HG03520 (cell line): ENCODE results near the gene GALK1.

Source experiments
- ATAC-seq: cut with Tn5 transposase; IDR thresholded peaks from one replicate; pipeline ENCODE4 v1.9.1; 2021; ENCODE audit warnings: mild to moderate bottlenecking, moderate library complexity; ENCODE audit not compliant: unreplicated experiment

GALK1 gene

DNA sequence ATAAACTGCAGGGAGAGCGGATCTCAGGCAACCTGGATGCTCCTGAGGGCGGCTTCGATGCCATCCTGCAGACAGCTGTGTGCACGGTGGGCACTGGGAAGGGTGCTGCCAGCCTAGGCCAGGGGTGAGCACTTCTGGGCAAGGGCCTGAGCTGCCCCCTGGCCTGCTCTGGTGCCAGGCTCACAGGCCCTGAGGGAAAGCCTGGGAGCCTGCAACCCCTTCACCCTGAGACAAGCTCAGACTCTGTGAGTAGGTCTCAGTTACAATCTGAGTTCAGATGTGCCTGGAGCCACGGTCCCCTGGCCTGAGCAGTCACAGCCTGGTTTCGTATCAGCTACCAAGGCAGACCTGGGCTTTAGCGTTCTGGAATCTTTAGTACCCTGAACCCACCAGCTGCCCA lies 35.6 kb downstream of the GALK1 start:
- ATAC-seq, result no peak

DNA sequence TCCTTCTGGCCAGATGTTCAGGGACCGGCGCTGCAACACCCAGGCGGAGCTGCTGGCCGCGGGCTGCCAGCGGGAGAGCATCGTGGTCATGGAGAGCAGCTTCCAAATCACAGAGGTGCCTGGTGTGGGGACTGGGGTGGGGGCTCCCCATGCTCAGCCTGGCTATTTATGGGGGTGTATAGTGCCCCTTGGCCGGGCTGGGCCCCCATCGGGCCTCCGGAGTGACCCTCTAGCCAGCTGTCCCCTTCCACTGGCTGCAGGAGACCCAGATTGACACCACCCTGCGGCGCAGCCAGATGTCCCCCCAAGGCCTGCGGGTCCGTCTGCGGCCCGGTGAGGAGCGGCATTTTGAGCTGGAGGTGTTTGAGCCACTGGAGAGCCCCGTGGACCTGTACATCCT lies 37.6 kb downstream of the GALK1 start:
- no peak for ATAC-seq

DNA sequence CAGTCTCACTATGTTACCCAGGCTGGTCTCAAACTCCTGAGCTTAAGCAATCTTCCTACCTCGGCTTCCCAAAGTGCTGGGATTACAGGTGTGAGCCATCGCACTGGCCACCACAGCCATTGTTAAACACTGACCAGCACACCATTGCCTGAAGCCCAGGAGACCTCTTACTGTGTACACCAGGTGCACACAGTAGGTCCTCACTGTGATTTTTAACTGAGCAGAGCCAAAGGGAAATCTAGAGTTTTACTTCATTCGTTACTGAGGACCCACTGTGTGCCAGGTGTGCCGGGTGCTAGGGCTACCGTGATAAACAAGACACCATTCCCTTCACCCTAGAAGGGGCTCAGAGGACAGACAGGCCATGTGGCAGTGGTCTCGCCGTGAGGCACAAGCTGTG lies 39.5 kb downstream of the GALK1 start:
- ATAC-seq, result no peak

- no peak for ATAC-seq
Measured at GRCh38 chr17:75724016-75725003, 40.7 kb downstream of the GALK1 start.

GRCh38 chr17:75723171-75723930 lies 41.6 kb downstream of the GALK1 start:
- ATAC-seq, result no peak

GRCh38 chr17:75722542-75723095 lies 42.4 kb downstream of the GALK1 start:
- ATAC-seq, result no peak

DNA sequence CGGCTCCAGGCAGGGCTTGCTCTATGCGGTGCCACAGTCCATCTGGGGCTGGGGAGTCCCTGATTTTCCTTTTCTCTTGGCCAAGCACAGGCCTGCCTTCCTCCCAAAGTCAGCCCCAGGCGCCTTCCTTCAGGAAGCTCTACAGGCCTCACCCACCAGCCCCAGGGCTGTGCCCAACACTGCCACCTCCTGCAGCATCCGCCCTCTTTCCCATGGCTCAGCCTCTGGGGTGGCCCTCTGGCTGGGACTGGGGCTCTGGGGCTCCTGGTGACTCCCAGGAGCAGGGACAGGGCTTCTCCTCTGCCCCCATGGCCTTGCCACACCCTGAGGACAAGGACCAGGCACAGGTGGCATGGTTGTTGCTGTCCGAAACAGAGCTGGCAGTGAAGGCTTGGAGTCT lies 42.9 kb downstream of the GALK1 start:
- no peak for ATAC-seq

DNA sequence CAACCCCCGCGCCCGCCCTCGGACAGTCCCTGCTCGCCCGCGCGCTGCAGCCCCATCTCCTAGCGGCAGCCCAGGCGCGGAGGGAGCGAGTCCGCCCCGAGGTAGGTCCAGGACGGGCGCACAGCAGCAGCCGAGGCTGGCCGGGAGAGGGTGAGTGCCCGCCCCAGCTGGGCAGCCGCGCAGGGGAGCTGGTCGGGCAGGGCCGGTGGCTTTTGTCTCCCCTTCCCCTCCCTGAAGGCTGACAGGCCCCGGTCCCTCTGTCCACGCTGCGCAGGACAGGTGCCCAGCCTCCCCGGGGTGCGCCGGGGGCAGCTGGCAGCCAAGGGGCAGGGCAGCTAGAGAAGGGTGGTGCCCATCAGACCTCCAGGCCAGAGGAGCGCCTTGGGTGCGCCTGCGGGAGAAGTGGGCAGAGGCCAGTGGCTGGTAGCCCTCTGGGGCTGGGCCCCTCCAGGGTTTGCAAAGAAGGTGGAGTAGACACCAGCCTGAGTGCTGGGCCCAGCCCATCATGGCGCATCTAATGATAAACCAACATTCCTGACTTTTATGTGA lies 43.5 kb downstream of the GALK1 start:
- ATAC-seq, result no peak

- ATAC-seq, result no peak
Measured at GRCh38 chr17:75720656-75721462, 44.1 kb downstream of the GALK1 start, which contains the start of gene ITGB4. TSS of gene ITGB4 (plus strand) at chr17:75721459. CDS start at chr17:75724704, 3,245 bp downstream.

DNA sequence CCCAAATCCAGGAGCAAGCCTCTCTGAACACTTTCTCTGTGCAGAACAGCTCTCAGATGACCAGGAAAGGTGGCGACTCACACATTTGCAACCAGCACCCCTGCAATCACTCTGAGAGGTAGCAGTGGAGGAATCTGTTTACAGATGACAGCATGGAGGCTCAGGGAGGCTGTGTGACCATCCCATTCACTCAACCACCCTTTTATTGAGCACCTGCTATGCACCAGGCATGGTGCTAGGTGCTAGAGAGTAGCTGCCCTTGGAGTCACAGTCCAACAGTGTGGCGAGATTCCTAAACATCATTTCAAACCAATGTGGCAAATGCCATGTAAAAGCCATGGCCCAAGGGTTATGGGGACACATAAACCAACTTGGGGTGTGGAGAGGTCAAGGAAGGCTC lies 45.3 kb downstream of the GALK1 start:
- no peak for ATAC-seq

GRCh38 chr17:75712446-75712845 lies 52.5 kb downstream of the GALK1 start:
- ATAC-seq, result no peak
